Fibroblast of mammary gland (primary cell): Measurements from ENCODE around the gene CD99.
"Not testable (repeated sequence)": the region's sequence is repeated elsewhere in the genome, so short reads cannot be mapped to it uniquely, and the experiment has no call there.

Experiments used
- DNase-seq: peaks from one replicate; pipeline ENCODE4 v3.0.0-alpha.2; 2010; ENCODE audit warnings: low read depth
- H3K4me3 ChIP-seq: 2 replicates; pipeline ENCODE4 v1.5.1; 2011; ENCODE audit warnings: low read depth, mild to moderate bottlenecking, low read length, moderate library complexity; ENCODE audit not compliant: control insufficient read depth
- CTCF ChIP-seq: conservative IDR thresholded peaks from 2 replicates; pipeline ENCODE4 v1.5.1; 2011; ENCODE audit warnings: low read depth, low read length, inconsistent platforms; ENCODE audit not compliant: control insufficient read depth, insufficient read depth

CD99 gene

GRCh38 chrX:2715066-2715600, 24.0 kb downstream of the CD99 start:
- no peak for DNase-seq
- TF ChIP-seq CTCF, result no peak

GRCh38 chrX:2717312-2717711, 26.2 kb downstream of the CD99 start:
- no peak for DNase-seq

More at GRCh38 chrX:2715066-2715600, 24.0 kb downstream of the CD99 start:
- H3K4me3 ChIP-seq, result no peak overlapping the region

GRCh38 chrX:2718821-2719220, 27.7 kb downstream of the CD99 start:
- no peak overlapping the region for H3K4me3 ChIP-seq
- TF ChIP-seq CTCF, result no peak
- DNase-seq, result no peak

More at GRCh38 chrX:2717312-2717711, 26.2 kb downstream of the CD99 start:
- no peak overlapping the region for H3K4me3 ChIP-seq
- no peak for TF ChIP-seq CTCF

- TF ChIP-seq CTCF, result no peak
- no peak for DNase-seq
- H3K4me3 ChIP-seq, result no peak overlapping the region
Observed at GRCh38 chrX:2719774-2720447, 28.8 kb downstream of the CD99 start.

- no peak for DNase-seq
- no peak overlapping the region for H3K4me3 ChIP-seq
- TF ChIP-seq CTCF, result no peak
Observed at GRCh38 chrX:2723286-2723879, 32.3 kb downstream of the CD99 start.

GRCh38 chrX:2727264-2727663, 36.2 kb downstream of the CD99 start:
- not testable (repeated sequence) for DNase-seq

GRCh38 chrX:2732076-2732475, 41.0 kb downstream of the CD99 start:
- H3K4me3 ChIP-seq, result no peak overlapping the region
- no peak for DNase-seq
- TF ChIP-seq CTCF, result no peak

More at GRCh38 chrX:2727264-2727663, 36.2 kb downstream of the CD99 start:
- H3K4me3 ChIP-seq, result not testable (repeated sequence)
